Endothelial cell of umbilical vein (primary cell): ENCODE measurements around the gene E2F2. TPM values are rescaled to one million over a fixed set of nuclear protein-coding genes. Genes with fewer than 3 reads are reported as not detected.

Experiments
- BruUV-seq: library from RNA; stranded (reverse); fragments of 400-500 nt; replicated peaks from 2 replicates; lab custom pipeline; 2021; lab: Mats Ljungman, UMichigan
- CTCF ChIA-PET: fragments of 300-600, 350-600 bp; sonication (Branson Sonifier 250); formaldehyde crosslinking; loops from one replicate; lab custom pipeline; 2021; ENCODE audit warnings: antibody characterized with exemption, inconsistent platforms; lab: Charles Lee
- POLR2A ChIA-PET: fragments of 300-600, 350-600 bp; sonication (Branson Sonifier 250); formaldehyde crosslinking; loops from one replicate; lab custom pipeline; 2021; ENCODE audit warnings: antibody characterized with exemption, inconsistent platforms; lab: Charles Lee
- DNase-seq: peaks from one replicate; pipeline ENCODE4 v3.0.0-alpha.2; 2011; ENCODE audit warnings: low read depth, low spot score
- FAIRE-seq: peaks from 2 replicates; lab custom pipeline; 2011; peaks lifted over from hg19 to GRCh38; lab: Jason Lieb, UNC
- H2AFZ ChIP-seq: 2 replicates; pipeline ENCODE4 v1.6.0; 2012; ENCODE audit warnings: low read depth, low read length, control low read depth, inconsistent platforms
- H3K27ac ChIP-seq: 2 replicates; pipeline ENCODE4 v1.5.1; 2011; ENCODE audit warnings: low read depth, mild to moderate bottlenecking, control low read depth, low read length, moderate library complexity; ENCODE audit not compliant: insufficient read depth
- H3K27me3 ChIP-seq, 2 experiments: 2 replicates each; pipeline versions ENCODE4 v1.6.0 to v1.6.1; 2011; ENCODE audit warnings: low read length in 2 of 2, mixed read lengths in 1 of 2; ENCODE audit not compliant: control insufficient read depth in 2 of 2, insufficient read depth in 2 of 2
- H3K36me3 ChIP-seq, 2 experiments: 2 replicates in 1 of 2; 3 replicates in 1 of 2; pipeline ENCODE4 v1.5.1; 2011; ENCODE audit warnings: low read length in 2 of 2, mild to moderate bottlenecking in 1 of 2, moderate library complexity in 1 of 2; ENCODE audit not compliant: control insufficient read depth in 2 of 2, insufficient read depth in 2 of 2; ENCODE audit errors: extremely low read depth in 1 of 2
- H3K4me1 ChIP-seq: 3 replicates; pipeline ENCODE4 v1.5.1; 2011; ENCODE audit warnings: mild to moderate bottlenecking, low read length; ENCODE audit not compliant: control insufficient read depth, insufficient read depth; ENCODE audit errors: extremely low read depth
- H3K4me2 ChIP-seq: 2 replicates; pipeline ENCODE4 v1.6.1; 2011; ENCODE audit warnings: low read length, control low read depth, mixed read lengths; ENCODE audit not compliant: insufficient read depth
- H3K4me3 ChIP-seq, 3 experiments: fragments of 200-600 bp in 1 of 3; sonication (generic), shearing (Covaris generic) in 1 of 3; replicated peaks in 1 of 3; 2 replicates each; pipeline ENCODE4 v1.5.1; 2011 to 2016; ENCODE audit warnings: control low read depth in 3 of 3, low read length in 3 of 3, mild to moderate bottlenecking in 2 of 3, inconsistent platforms in 1 of 3, low read depth in 1 of 3, moderate library complexity in 1 of 3; ENCODE audit not compliant: insufficient read depth in 1 of 3
- H3K79me2 ChIP-seq: 2 replicates; pipeline ENCODE4 v1.6.0; 2012; ENCODE audit warnings: low read length, inconsistent platforms; ENCODE audit not compliant: control insufficient read depth, insufficient read depth
- H3K9ac ChIP-seq: replicated peaks from 2 replicates; pipeline ENCODE3; 2011; ENCODE audit warnings: low read length, control low read depth; ENCODE audit not compliant: insufficient read depth; ENCODE audit errors: extremely low read depth
- H3K9me1 ChIP-seq: replicated peaks from 3 replicates; pipeline ENCODE4 v1.6.0; 2011; ENCODE audit warnings: mild to moderate bottlenecking, low read length; ENCODE audit not compliant: control insufficient read depth, insufficient read depth; ENCODE audit errors: extremely low read depth
- H3K9me3 ChIP-seq: replicated peaks from 2 replicates; pipeline ENCODE4 v1.5.1; 2012; ENCODE audit warnings: low read length, inconsistent platforms; ENCODE audit not compliant: control insufficient read depth, insufficient read depth
- H4K20me1 ChIP-seq: replicated peaks from 2 replicates; pipeline ENCODE3; 2011; ENCODE audit warnings: mild to moderate bottlenecking, low read length; ENCODE audit not compliant: control insufficient read depth, insufficient read depth; ENCODE audit errors: extremely low read depth
- CTCF ChIP-seq, 2 donors: IDR thresholded peaks; 1 replicate in 1 of 2; 2 replicates in 1 of 2; pipeline ENCODE4 v1.5.1; 2011; ENCODE audit warnings: low read length in 2 of 2, mild to moderate bottlenecking in 2 of 2, moderate library complexity in 2 of 2, control low read depth in 1 of 2, inconsistent platforms in 1 of 2, low read depth in 1 of 2; ENCODE audit not compliant: insufficient read depth in 1 of 2; ENCODE audit errors: extremely low read depth in 1 of 2
- EZH2 ChIP-seq: IDR thresholded peaks from 2 replicates; pipeline ENCODE4 v1.6.1; 2012; ENCODE audit warnings: borderline replicate concordance, low read depth, mild to moderate bottlenecking, moderate library complexity, low read length, inconsistent platforms; ENCODE audit not compliant: severe bottlenecking
- FOS ChIP-seq: IDR thresholded peaks from 2 replicates; pipeline ENCODE4 v1.6.1; 2011; ENCODE audit warnings: mild to moderate bottlenecking, low read length, moderate library complexity, borderline replicate concordance; ENCODE audit not compliant: insufficient read depth
- GATA2 ChIP-seq: IDR thresholded peaks from 2 replicates; pipeline ENCODE4 v1.7.0; 2011; ENCODE audit warnings: low read depth, mild to moderate bottlenecking, moderate library complexity, mixed read lengths, low read length; ENCODE audit not compliant: insufficient read length, insufficient read depth
- JUN ChIP-seq: IDR thresholded peaks from 2 replicates; pipeline ENCODE4 v1.6.1; 2011; ENCODE audit warnings: borderline replicate concordance, low read depth; ENCODE audit not compliant: insufficient read length, insufficient read depth
- MYC ChIP-seq: IDR thresholded peaks from one replicate; pipeline ENCODE4 v1.6.1; 2011; ENCODE audit warnings: mild to moderate bottlenecking, low read depth, low read length
- POLR2AphosphoS5 ChIP-seq: IDR thresholded peaks from 2 replicates; pipeline ENCODE4 v1.6.1; 2012; ENCODE audit warnings: low read depth, mild to moderate bottlenecking, control low read depth, low read length, moderate library complexity; ENCODE audit not compliant: insufficient read depth
- dilution Hi-C: fragments of 300-500 bp; cut with MboI; formaldehyde crosslinking; loops from one replicate; pipeline ENCODE4 v1.15.0; 2019; ENCODE audit warnings: low sequenced_read_pairs; ENCODE audit not compliant: extremely low pct_ligation_motif_present
- intact Hi-C: fragments of 100-400 bp; cut with micrococcal nuclease; formaldehyde crosslinking; loops from one replicate; pipeline ENCODE4 v1.10.0; 2022
- polyA plus RNA-seq, 4 experiments: library from polyadenylated mRNA; depleted of rRNA in 3 of 4; stranded (reverse) in 3 of 4; unstranded in 1 of 4; fragments of >200 nt; gene quantifications; 2 replicates each; pipeline versions ENCODE4 v1.2.1 to v1.2.3, GENCODE V29; 2011 to 2012; ENCODE audit warnings: missing spikeins in 1 of 4
- total RNA-seq: library from RNA; stranded (reverse); gene quantifications from 2 replicates; pipeline ENCODE4 v1.2.3, GENCODE V29; 2021

The E2F2 gene
- total and polyA plus RNA-seq, 2 donors (not counting 3 experiments of a cell fraction or from before 2014, with no cell fraction given), result 1.1 to 5.6 TPM

GRCh38 chr1:23573574-23574182 is 42.6 kb upstream of the E2F2 start:
- Histone ChIP-seq H4K20me1 (no peaks in the 10 kb centered on the region), H3K36me3 (no peaks in the 10 kb centered on the region), H3K79me2 (no peaks in the 10 kb centered on the region), H3K9me1 (no peaks in the 10 kb centered on the region), H3K27ac (no peak overlapping the region), H3K4me3 (no peak overlapping the region), H3K9me3 (no peaks in the 10 kb centered on the region), H3K9ac (no peak overlapping the region), H3K4me1 (peaks cover 22% of the 10 kb centered on the region), H3K4me2 (no peak overlapping the region), H3K27me3 (no peaks in the 10 kb centered on the region), H2AFZ (no peak overlapping the region)
- DNase-seq (no peak), FAIRE-seq (no peak)
- POLR2A ChIA-PET, result no interaction called here
- CTCF ChIA-PET, result no interaction called here
- intact Hi-C loops (no loop called here), dilution Hi-C loops (no loop called here)
- BruUV-seq, result no TSS peak
- no peak for TF ChIP-seq MYC
- no peak for TF ChIP-seq POLR2AphosphoS5
- TF ChIP-seq FOS, result no peak
- no peak for TF ChIP-seq JUN
- TF ChIP-seq CTCF (IDR thresholded peaks at IDR 0.05; ENCODE audit: extremely low read depth in 1 of 2, insufficient read depth in 1 of 2, low read depth in 1 of 2, low read length in 2 of 2), result no peak
- no peak for TF ChIP-seq GATA2
- TF ChIP-seq EZH2, result no peak
